SJCRH30 (cell line): ENCODE data around the gene ZDHHC1. TPM values are rescaled to one million over a fixed set of nuclear protein-coding genes. Genes with fewer than 3 reads are reported as not detected.

Experiments used
- DNase-seq, 2 experiments: peaks; one replicate each; pipeline ENCODE4 v3.0.0-alpha.2; 2015 to 2020
- H3K27ac ChIP-seq: fragments of 250-450 bp; sonication (Bioruptor Pico); 2 replicates; pipeline ENCODE4 v1.5.1; 2020; ENCODE audit warnings: mild to moderate bottlenecking, moderate library complexity
- H3K27me3 ChIP-seq: fragments of 250-450 bp; sonication (Bioruptor Pico); 2 replicates; pipeline ENCODE4 v1.5.1; 2020; ENCODE audit warnings: mild to moderate bottlenecking, moderate library complexity
- H3K36me3 ChIP-seq: fragments of 250-450 bp; sonication (Bioruptor Pico); 2 replicates; pipeline ENCODE4 v1.5.1; 2020; ENCODE audit warnings: mild to moderate bottlenecking, moderate library complexity
- H3K4me1 ChIP-seq: fragments of 250-450 bp; sonication (Bioruptor Pico); 2 replicates; pipeline ENCODE4 v1.5.1; 2020; ENCODE audit warnings: mild to moderate bottlenecking, moderate library complexity
- H3K4me3 ChIP-seq: fragments of 250-450 bp; sonication (Bioruptor Pico); 2 replicates; pipeline ENCODE4 v1.5.1; 2020; ENCODE audit warnings: mild to moderate bottlenecking, moderate library complexity
- H3K9me3 ChIP-seq: fragments of 250-450 bp; sonication (Bioruptor Pico); replicated peaks from 2 replicates; pipeline ENCODE4 v1.5.1; 2020; ENCODE audit warnings: mild to moderate bottlenecking, moderate library complexity
- total RNA-seq: library from RNA; depleted of rRNA; stranded (reverse); fragments of >200 nt; shearing (Covaris generic); gene quantifications from 2 replicates; pipeline ENCODE4 v1.2.3, GENCODE V29; 2014; rRNA removed

Gene ZDHHC1, protein sequence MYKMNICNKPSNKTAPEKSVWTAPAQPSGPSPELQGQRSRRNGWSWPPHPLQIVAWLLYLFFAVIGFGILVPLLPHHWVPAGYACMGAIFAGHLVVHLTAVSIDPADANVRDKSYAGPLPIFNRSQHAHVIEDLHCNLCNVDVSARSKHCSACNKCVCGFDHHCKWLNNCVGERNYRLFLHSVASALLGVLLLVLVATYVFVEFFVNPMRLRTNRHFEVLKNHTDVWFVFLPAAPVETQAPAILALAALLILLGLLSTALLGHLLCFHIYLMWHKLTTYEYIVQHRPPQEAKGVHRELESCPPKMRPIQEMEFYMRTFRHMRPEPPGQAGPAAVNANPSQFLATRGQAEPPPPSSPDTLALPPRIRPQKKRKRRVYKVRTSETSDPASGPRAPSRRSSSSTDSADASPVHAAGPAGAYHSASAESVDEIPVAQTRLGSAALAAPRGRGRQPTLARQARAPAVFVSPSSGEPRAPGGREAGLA
- total RNA-seq, result 0.10 TPM in 1 of 2 replicates, not detected in the other

GRCh38 chr16:67415872-67416793 is at the start of gene ZDHHC1:
Gene ZDHHC1, minus strand, starts transcription at chr16:67416477. Its CDS starts 8,702 bp downstream, at chr16:67407775.
- Histone ChIP-seq H3K4me3 (peak within 1 kb of the TSS; percentile 52), H3K36me3 (no peaks in the 10 kb centered on the region), H3K9me3 (no peaks in the 10 kb centered on the region), H3K4me1 (peaks cover 7% of the 10 kb centered on the region), H3K27ac (no peak within 1 kb of the TSS), H3K27me3 (peaks cover 5% of the 10 kb centered on the region; the same call in 1 of the 2 replicates)
- peak in 1 of 2 experiments; percentile 59 for DNase-seq

DNA sequence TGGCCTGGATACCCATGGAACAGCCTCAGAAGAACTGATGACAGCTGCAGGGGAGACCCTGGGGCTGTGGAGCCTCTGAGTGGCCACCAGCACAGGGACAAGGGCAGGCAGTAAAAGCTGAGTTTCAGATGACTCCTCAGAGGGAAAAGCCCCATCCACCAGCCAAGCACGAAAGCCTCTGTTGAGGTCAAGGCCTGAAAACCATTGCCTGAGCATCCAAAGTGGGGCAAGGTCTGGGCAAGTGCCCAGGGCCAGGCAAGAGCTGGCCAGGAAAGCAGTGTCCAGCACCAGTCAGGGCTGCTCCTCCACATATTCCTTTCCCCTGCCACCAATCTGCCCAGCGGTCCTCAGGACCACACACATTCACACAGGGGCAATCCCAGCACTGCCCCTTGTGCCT is 48.3 kb upstream of the ZDHHC1 start:
- no peaks in the 10 kb centered on the region for H3K36me3 ChIP-seq
- no peaks in the 10 kb centered on the region for H3K27me3 ChIP-seq
- no peak for DNase-seq
- peaks cover 4% of the 10 kb centered on the region for H3K4me1 ChIP-seq
- no peak overlapping the region for H3K27ac ChIP-seq
- H3K4me3 ChIP-seq, result no peak overlapping the region
- no peaks in the 10 kb centered on the region for H3K9me3 ChIP-seq

DNA sequence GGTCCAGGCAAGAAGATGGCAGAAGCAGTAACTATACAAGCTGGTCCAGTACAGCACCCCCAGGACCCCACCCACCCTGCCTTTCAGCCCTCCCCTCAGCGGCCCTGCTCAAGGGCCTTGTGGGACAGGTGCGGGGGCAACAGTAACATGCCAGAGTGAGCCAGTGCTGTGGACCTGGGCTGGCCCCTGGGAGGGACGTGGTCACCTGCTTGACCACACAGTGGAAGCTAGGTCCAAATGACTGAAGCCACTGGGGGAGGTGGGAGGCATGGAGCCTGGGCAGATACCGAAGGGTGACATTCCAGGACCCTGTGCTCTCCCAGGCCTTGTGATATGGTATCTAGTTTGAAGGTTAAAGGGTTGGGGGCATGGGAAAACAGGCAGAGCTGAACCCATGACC is 47.4 kb upstream of the ZDHHC1 start:
- Histone ChIP-seq H3K4me3 (no peak overlapping the region), H3K9me3 (no peaks in the 10 kb centered on the region), H3K36me3 (no peaks in the 10 kb centered on the region), H3K4me1 (peaks cover 4% of the 10 kb centered on the region), H3K27ac (no peak overlapping the region), H3K27me3 (no peaks in the 10 kb centered on the region)
- no peak for DNase-seq

DNA sequence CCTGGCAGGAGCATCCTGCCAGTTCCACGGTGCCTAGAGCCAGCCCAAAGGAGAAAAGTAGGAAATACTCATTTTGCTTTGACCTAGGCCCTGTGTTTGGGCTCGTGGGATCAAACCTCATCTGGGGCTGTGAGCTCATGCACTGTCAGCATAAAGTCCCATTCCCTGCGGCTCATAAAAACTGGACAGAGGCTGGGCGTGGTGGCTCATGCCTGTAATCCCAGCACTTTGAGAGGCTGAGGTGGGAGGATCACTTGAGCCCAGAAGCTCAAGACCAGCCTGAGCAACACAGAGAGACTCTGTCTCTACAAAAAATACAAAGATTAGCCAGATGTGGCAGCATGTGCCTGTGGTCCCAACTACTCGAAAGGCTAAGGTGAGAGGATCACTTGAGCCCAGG is 46.8 kb upstream of the ZDHHC1 start:
- Histone ChIP-seq H3K27me3 (no peaks in the 10 kb centered on the region), H3K9me3 (no peaks in the 10 kb centered on the region), H3K36me3 (no peaks in the 10 kb centered on the region), H3K4me1 (peaks cover 4% of the 10 kb centered on the region), H3K27ac (no peak overlapping the region), H3K4me3 (no peak overlapping the region)
- DNase-seq, result no peak

GRCh38 chr16:67462279-67462655 is 46.0 kb upstream of the ZDHHC1 start:
- H3K9me3 ChIP-seq, result no peaks in the 10 kb centered on the region
- DNase-seq, result no peak
- no peak overlapping the region for H3K4me3 ChIP-seq
- no peaks in the 10 kb centered on the region for H3K36me3 ChIP-seq
- H3K27ac ChIP-seq, result no peak overlapping the region
- H3K27me3 ChIP-seq, result no peaks in the 10 kb centered on the region
- peaks cover 4% of the 10 kb centered on the region for H3K4me1 ChIP-seq

GRCh38 chr16:67461600-67462278 is 45.5 kb upstream of the ZDHHC1 start:
- Histone ChIP-seq H3K4me3 (no peak overlapping the region), H3K27ac (no peak overlapping the region), H3K9me3 (no peaks in the 10 kb centered on the region), H3K4me1 (peaks cover 4% of the 10 kb centered on the region), H3K27me3 (no peaks in the 10 kb centered on the region), H3K36me3 (no peaks in the 10 kb centered on the region)
- no peak for DNase-seq

- no peak overlapping the region for H3K27ac ChIP-seq
- H3K9me3 ChIP-seq, result no peaks in the 10 kb centered on the region
- H3K27me3 ChIP-seq, result no peaks in the 10 kb centered on the region
These were observed 44.7 kb upstream of the ZDHHC1 start for GRCh38 chr16:67460961-67461360.

GRCh38 chr16:67460168-67460567 is 43.9 kb upstream of the ZDHHC1 start:
- no peak for DNase-seq
- H3K27me3 ChIP-seq, result no peaks in the 10 kb centered on the region
- no peaks in the 10 kb centered on the region for H3K9me3 ChIP-seq
- no peak overlapping the region for H3K27ac ChIP-seq
- no peaks in the 10 kb centered on the region for H3K4me1 ChIP-seq
- H3K4me3 ChIP-seq, result no peak overlapping the region
- H3K36me3 ChIP-seq, result no peaks in the 10 kb centered on the region

More at GRCh38 chr16:67460961-67461360, 44.7 kb upstream of the ZDHHC1 start:
- Histone ChIP-seq H3K36me3 (no peaks in the 10 kb centered on the region), H3K4me1 (peaks cover 4% of the 10 kb centered on the region), H3K4me3 (no peak overlapping the region)
- no peak for DNase-seq

GRCh38 chr16:67459861-67460150 is 43.5 kb upstream of the ZDHHC1 start:
- H3K9me3 ChIP-seq, result no peaks in the 10 kb centered on the region
- no peak for DNase-seq
- no peak overlapping the region for H3K4me3 ChIP-seq
- H3K36me3 ChIP-seq, result no peaks in the 10 kb centered on the region
- H3K27ac ChIP-seq, result no peak overlapping the region
- no peaks in the 10 kb centered on the region for H3K4me1 ChIP-seq
- H3K27me3 ChIP-seq, result no peaks in the 10 kb centered on the region

GRCh38 chr16:67459066-67459860 is 43.0 kb upstream of the ZDHHC1 start:
- Histone ChIP-seq H3K36me3 (no peaks in the 10 kb centered on the region), H3K4me3 (no peak overlapping the region), H3K27me3 (no peaks in the 10 kb centered on the region), H3K27ac (no peak overlapping the region), H3K9me3 (no peaks in the 10 kb centered on the region), H3K4me1 (no peaks in the 10 kb centered on the region)
- no peak for DNase-seq

- DNase-seq, result no peak
These were observed 41.9 kb upstream of the ZDHHC1 start for GRCh38 chr16:67458121-67458641.

GRCh38 chr16:67457611-67458010 is 41.3 kb upstream of the ZDHHC1 start:
- no peak overlapping the region for H3K4me3 ChIP-seq
- H3K27me3 ChIP-seq, result no peaks in the 10 kb centered on the region
- H3K9me3 ChIP-seq, result no peaks in the 10 kb centered on the region
- no peaks in the 10 kb centered on the region for H3K4me1 ChIP-seq
- peaks cover 3% of the 10 kb centered on the region; the same call in 1 of the 2 replicates for H3K36me3 ChIP-seq
- H3K27ac ChIP-seq, result no peak overlapping the region
- DNase-seq, result no peak

More at GRCh38 chr16:67458121-67458641, 41.9 kb upstream of the ZDHHC1 start:
- Histone ChIP-seq H3K27ac (no peak overlapping the region), H3K9me3 (no peaks in the 10 kb centered on the region), H3K27me3 (no peaks in the 10 kb centered on the region), H3K36me3 (peaks cover under 1% of the 10 kb centered on the region; the same call in 1 of the 2 replicates), H3K4me3 (no peak overlapping the region), H3K4me1 (no peaks in the 10 kb centered on the region)

- no peak overlapping the region for H3K4me3 ChIP-seq
- no peak for DNase-seq
- no peak overlapping the region for H3K27ac ChIP-seq
- H3K36me3 ChIP-seq, result peaks cover 3% of the 10 kb centered on the region; the same call in 1 of the 2 replicates
- no peaks in the 10 kb centered on the region for H3K4me1 ChIP-seq
- H3K9me3 ChIP-seq, result no peaks in the 10 kb centered on the region
- H3K27me3 ChIP-seq, result no peaks in the 10 kb centered on the region
These were observed 40.3 kb upstream of the ZDHHC1 start for GRCh38 chr16:67456391-67457081.
